Hematopoietic multipotent progenitor cell treated with erythropoietin and hydrocortisone succinate and interleukin-3 and kit ligand, for 17 days (in vitro differentiated cells): ENCODE data around the gene DTYMK.
"Not testable (repeated sequence)": the region's sequence is repeated elsewhere in the genome, so short reads cannot be mapped to it uniquely, and the experiment has no call there.

Source experiments
- DNase-seq: peaks from one replicate; pipeline ENCODE4 v3.0.0-alpha.2; 2015; ENCODE audit warnings: low spot score

Gene DTYMK

DNA sequence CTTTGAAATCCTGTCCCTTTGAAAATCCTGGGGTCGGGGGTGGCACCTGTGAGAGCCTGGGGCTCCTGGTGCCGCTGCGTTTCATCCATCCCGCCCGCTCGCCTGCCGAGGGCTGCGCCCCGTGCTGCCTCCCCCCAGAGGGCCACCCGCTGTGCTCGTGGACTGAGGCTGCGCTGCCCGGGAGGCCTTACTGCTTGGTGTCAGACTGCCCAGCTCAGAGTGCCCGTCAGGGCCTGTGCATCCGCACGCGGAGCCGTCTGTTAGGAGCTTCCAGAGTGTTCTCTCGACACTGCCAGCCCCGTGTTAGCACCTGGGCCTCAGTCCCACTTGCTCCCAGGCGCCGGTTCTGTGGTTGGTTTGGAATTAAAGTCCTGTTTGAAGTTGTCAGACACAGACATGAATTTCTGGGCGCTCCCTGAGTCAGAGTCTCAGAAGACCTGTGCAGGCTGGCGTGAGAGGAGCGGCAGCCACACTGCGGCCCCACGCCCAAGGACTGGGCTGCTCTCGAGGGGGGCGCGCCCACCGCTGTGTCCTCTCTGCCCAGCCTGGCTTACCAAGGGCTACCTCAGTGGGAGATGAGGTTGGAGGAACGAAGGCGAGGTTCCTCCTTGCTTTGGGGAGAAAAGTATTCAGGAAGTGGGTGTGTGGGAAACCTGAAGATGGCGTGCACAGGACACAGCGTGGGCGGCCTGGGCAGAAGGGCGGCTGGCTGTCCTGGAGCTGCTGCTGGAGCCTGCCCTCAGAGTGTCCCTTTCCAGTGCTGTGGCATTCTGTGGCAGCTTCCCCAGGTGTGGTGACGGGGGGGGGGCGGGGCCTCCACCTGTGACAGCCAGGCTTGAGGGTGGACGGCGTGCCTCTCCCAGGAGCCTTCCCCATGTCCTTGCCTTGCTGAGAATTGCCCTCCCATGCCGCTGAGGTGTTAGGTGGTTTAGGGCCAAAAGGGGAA lies 14.1 kb downstream of the DTYMK start:
- no peak for DNase-seq

DNA sequence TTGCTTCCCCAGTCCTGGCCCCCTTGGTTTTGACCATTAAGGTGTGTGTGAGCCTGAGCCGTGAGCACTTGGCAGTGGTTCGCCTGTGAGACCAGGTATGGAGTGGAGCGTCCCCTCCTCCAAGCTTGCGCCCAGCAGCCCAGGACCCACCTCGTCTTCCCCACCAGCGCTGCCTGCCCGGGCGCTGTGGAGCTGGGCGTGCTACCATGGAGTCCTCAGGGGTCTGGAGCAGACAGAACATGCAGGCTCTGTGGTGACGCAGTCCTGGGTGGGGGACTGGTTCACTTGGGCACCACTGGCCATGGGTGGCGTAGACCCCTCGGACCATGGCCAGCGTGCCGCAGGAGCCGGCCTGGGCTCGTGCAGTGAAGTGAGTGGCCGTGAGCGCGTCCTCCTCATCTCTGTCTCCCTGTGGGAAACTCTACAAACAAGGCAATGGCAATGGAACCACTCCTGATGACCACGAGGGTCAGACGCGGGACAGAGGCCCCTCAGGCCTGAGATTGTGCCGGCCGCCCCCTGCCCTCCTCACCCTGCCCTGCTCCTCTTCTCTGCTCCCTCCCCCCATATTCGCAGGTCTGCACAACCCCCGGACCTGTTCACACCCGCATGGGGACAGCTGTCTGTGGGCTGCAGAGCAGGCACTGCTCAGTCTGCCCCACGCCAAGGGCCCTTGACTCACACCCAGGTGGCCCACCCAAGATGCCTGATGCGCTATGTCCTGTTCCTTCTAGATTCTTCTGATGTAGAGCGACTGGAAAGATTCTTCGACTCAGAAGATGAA lies 15.0 kb downstream of the DTYMK start:
- no peak for DNase-seq

DNA sequence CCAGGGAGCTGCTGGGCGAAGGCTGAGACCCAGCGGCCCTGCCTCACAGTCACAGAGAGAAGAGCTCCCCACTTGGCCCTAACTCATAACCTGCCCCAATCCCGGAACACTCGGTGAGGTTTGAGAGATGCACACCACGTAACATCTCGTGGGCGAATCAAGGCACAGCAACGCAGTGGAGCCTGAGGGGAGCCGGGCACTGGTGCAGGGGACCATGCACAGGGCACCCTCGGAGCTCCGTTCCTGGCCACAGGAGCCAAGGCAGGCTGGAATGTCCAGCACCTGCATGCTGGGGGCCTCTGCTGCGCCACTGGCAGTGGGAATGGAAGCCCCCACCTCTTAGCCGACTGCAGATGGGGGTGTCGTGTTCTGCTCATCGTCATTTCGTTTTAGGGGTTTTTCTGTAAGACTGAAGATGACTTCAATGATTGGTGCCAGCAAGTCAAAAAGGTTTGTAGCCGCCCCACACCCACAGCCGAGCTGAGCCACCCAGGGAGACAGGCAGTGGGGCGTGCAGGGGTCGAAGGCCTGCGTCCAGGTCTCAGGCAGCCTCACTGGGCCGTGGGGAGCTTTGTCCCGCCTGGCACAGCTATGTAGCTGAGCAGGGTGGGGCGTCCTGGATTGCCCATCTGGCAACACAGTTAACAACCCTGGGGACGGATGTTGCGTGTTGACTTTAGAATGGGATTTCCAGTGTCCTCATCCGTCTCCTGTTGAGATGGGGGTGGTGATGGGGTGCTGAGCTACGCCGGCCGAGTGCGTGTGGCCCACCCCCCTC lies 16.1 kb downstream of the DTYMK start:
- no peak for DNase-seq

DNA sequence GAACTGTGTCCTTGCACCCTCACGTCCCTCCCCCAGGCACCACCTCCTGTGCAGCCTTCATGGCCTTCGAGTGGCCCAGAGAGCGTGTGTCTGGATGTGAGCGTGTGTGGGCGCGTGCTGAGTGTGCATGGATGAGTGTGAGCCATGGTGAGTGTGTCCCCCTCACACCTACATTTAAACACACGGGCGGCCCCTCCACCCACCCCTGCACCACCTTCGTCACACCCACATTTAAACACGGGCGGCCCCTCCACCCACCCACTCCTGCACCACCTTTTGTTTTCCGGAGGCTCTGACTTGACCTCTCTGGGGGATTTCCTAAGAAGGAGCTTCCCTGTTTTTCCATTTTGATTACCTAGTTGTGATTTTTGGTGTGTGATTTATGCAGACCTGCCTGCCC lies 17.8 kb downstream of the DTYMK start:
- no peak for DNase-seq

DNA sequence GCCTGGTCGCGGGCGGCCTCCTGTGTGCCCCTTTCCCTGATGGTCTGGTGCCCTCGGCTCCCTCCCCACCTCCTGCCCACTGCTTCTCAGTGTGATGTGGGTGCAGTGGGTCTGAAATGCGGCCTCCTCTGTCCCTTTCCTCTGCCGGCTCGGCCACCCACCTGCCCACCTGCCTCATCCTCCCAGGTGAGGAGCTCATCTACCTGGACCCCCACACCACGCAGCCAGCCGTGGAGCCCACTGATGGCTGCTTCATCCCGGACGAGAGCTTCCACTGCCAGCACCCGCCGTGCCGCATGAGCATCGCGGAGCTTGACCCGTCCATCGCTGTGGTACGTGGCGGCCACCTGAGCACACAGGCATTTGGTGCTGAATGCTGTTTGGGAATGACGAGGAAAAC lies 18.3 kb downstream of the DTYMK start:
- DNase-seq: no peak

DNA sequence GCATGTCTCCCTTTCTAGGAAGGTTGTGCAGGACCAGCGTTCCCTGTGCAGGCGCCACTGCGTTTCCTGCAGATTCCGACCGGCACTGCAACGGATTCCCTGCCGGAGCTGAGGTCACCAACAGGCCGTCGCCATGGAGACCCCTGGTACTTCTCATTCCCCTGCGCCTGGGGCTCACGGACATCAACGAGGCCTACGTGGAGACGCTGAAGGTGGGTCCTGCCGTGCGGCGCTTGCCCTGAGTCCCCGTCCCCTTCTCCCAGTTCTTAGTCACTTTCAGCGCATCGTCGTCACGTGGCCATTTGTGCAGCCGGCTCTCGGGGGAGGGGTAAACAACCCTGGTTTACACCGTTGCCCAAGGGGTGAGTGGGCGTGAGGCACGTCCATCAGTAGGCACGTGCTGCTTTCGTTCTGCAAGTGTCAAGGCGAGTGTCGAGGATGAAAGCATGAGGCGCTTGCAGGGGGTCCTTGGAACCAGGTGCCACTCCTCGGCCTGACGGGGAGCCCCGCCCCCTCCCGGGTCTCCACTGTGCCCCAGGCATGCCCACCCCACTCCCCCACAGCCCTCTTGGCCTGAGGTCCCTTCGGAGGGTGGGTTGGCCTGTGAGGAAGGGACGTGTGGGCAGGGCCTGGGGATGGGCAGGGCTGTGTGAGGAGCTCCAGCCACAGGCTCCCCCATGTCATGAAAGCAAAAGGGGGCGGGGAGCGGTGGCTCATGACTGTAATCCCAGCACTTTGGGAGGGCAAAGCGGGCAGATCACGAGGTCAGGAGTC lies 19.8 kb downstream of the DTYMK start:
- DNase-seq: no peak

DNA sequence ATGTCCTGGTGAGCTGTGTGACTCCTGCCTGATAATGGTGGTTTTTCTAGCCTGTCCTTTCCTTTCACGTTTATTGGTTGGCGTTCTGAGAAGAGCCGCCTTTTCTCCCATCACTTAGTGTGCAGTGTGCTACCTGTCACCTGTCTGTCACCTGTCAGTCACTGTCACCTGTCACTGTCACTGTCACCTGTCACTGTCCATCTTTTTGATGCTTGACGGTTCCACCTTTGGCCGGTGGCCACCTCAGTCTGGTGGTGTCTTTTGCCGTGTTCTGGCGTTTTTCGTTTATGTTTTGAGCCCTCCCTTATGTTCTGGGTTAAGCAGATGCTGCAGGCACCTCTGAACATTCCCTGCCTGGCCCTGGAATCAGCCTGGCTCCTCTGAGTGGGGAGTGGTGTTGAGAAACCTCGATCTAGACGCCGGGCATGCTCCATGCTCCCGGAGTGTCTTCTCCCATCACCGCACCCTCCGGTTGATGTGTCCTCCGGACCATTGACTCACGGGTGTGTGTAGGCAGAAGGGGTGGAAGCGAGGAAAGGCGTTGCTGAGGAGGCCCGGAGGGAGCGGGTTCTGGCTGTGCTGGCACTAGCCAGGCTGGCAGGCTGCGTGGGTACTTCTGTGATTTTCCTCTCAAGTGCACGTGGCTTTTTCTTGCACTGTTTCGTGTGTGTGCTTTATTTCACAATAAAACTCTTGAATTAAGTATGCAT lies 20.7 kb downstream of the DTYMK start:
- no peak for DNase-seq

DNA sequence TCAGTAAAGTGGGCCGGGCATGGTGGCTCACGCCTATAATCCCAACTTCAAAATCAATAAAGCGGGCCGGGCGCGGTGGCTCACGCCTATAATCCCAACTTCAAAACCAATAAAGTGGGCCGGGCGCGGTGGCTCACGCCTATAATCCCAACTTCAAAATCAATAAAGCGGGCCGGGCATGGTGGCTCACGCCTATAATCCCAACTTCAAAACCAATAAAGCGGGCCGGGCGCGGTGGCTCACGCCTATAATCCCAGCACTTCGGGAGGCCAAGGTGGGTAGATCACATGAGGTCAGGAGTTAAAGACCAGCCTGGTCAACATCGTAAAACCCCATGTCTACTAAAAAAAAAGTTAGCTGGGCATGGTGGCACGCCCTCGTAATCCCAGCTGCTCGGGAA lies 23.9 kb downstream of the DTYMK start:
- not testable (repeated sequence) for DNase-seq

DNA sequence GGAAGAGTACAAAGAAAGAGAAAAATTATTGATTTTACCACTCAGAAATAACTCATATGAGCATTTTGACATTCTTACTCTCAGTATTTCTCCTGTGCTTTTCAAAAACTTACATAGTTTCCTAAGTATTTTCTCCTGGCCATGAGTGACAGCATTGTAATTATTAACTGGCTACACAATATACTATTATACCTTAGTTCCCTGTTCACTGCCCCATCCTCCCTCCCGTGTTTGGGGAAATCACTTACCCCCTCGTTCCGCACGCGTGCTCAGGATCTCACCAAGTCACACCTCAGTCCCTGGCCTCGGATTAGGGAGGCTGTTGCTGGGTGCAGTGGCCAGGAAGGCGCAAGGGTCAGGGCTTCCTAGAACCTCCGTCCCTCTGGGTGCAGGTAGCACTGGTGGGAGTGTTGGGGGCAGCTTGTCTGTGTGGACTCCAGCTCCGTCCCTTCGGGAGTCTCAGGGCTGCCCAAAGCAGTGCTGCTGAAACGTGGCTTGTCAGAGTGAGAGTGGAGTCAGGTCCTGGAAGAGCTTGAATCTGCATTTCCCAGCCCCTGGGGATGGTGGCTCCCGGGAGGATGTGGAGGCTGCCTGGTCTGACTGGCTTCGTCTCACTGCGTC lies 25.9 kb downstream of the DTYMK start:
- DNase-seq: no peak

DNA sequence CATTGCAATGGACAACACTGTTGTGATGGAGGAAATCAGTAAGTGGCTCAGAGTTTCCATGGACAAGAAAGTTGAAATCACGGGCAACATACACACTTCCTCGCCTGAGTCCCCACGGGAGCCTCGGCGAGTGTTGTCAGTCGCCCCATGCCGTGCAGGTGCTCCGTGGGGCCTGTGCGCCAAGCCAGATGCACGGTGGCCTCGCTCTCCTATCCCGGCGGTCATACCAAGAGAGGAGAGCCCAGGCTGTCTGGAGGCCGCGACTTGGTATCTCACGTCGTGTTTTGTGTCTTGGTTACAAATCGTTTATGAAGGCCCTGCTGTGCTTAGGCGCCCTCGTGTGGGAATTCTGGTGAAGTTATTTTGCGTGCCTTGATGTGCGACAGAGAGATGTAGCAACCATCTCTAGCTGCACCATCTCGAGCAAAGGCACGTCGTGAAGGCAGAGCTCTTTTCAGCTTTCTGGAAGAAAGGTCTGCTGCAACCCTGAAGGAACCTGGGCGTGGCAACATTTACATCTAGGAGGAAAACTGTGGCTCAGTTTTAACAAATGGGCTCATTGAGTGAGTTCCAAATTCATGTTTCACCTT lies 27.4 kb downstream of the DTYMK start:
- DNase-seq: peak; percentile 43

DNA sequence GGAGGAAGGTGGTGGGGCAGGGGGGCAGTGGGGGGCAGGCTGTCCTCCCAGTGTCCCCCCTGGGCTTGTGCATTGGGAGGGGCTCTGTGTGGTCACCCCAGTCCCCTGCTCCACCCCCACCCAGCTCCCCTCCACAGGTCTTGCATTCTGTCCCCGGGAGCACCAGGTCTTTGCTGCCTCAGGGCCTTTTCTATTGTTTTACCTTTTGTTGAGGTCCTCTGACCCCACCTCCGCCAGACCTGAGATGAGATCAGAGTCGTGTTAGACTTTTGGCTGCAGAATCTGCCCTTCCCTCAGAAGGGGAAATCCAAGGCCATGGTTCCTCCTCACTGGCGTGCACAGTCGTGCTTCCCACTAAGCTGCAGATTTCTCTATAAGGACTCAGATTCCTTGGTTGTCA lies 28.3 kb downstream of the DTYMK start:
- no peak for DNase-seq

DNA sequence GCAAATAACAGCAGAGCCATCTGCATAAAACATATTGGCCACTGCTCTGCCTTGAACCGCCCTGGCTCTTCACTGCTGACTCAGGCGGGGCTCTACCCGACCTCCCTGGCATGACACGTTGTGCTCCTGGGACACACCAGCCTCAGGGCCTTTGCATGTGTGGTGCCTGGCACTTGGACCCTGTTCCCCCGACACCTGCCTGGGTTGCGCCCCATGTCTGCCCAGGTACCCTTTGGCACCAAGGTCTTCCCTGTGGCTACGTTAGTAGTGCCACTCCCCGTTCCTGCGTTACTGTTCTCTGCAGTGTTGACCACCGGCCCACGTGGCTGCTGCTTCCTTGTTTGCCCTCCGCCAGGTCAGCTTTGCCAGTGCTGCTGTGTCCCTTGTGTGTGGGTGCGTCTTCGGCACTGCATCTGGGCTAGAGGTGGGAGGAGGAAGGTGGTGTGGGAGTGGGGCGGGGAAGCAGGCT lies 28.8 kb downstream of the DTYMK start:
- no peak for DNase-seq

DNA sequence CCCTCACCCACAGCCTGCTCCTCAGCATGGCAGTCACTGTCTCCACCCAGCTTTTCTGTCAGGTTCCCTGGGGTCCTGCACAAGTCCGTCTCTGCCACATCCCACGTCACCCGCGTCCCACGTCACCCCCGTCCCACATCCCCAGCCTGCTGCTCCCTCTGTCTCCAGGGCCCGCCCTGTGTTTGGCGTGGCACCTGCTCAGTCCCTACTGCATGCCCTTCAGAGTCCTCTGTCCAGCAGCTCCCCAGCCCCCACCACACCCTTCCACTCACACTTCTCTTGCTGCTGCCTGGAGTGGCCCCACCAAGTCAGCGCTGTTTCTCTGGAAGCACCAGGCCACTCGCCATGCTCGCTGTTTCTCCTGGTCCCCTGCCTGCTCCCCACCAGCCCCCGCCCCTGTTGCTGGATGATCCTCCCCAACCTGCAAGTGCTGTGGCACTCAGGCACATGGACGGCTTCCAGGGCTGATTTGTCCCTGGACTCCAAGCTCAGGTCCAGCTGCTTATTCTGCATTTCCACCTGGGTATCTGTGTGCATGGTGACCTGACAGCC lies 30.3 kb downstream of the DTYMK start:
- no peak for DNase-seq

DNA sequence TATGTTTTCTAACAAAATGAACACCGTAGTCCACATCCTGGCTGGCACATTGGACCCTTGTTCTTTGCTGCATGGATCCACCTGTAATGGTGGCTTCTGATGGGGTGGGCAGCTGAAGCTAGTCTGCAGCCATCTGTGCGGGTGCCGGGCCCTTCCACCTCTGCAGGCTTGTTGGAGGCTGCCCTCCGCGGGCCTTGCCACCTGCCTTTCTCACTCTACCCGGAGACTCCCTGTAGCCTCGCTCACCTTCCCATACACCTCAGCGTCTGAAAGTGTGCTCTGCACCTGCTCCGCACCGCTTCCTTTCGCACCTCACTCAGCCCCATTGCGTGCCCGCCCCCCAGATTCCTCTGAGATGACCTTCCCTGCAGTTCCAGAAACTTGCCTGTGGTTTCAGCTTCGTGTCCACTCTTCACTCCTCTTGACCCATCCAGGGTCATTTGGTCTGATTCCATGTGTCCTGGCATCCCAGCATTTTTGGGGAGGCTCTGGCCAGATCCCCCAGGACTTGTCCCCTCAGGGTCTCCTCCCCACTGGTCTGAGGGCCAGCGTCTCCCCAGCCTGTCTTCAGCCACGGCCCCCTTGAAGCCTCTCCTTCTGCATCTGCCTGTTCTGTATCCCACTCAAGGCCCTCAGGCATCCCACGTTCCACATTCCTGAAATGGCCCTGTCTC lies 31.0 kb downstream of the DTYMK start:
- DNase-seq: no peak

DNA sequence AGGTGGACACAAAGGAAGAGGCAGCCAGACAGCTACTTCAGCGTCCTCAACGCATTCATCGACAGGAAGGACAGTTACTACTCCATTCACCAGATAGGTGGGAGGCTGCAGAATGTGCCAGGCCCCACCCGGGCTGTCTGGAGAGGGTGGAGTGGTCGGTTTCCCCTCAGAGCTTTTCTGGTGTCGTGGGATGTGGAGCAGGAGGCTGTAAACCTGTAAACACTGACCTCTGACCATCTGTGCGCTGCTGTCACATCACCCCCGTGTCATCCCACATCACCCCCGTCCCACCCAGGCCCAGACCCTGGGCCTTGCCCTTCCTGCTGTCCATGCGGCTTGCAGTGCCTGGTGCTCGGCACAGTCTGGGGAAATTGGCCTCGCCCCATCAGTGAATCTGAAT lies 32.1 kb downstream of the DTYMK start:
- no peak for DNase-seq

DNA sequence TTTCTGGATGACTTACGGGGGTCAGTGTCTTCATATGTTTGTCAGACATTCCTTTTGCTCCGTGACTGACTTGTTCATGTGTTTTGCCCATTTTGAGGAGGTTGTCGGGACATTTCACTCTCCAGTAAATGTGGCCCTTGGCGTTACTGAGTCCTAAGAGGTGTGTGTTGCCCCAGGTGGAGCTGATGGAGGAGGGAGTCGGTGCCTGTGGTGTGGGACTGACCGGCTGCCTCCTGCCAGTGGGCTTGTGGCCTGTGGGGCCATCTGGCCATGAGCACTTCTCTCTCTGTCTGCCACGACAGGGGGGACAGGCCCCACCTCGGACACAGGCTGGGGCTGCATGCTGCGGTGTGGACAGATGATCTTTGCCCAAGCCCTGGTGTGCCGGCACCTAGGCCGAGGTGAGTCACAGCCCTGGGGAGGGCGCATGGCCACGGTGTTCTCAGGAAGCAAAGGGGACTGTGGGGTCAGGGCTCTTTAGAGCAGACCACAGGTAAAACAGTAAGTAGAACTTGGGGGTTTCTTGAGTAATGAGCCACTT lies 33.3 kb downstream of the DTYMK start:
- DNase-seq: no peak

DNA sequence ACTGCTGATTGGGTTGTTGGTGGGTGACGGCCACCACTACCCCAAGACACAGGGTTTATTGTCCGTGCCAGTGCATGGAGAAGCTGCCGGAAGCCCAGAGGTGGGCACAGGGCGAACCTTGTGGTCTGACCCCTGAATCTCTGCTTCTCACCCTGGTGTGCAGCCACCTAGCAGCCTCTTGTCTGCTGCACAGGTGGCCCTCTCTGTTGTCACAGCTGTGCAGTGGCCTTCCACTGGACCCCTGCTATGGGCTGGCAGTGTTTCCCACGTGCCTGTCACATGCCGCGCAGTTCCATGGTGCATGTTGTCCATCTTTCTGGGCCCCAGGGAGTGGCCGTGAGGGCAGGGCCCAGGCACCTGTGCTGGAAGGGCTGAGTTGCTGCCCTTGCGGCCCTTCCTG lies 33.9 kb downstream of the DTYMK start:
- no peak for DNase-seq

DNA sequence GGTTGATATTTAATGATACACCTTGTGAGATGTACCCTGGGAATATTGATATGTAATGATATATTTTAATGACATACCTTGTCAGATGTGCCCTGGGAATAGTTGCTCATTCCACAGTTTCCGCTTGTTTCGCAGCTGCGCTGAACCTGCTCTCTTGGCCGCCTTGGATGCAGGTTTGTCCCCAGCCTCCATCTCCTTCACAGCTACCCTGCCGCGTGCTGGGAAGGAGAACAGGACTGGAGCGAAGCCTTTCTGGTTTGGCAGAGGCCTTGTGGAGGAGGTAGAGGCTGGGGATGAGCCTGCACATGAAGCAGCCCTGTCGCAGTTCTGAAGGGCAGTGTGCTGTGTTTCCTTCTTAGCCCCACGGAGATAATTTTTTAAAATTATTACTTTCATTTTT lies 34.5 kb downstream of the DTYMK start:
- no peak for DNase-seq

DNA sequence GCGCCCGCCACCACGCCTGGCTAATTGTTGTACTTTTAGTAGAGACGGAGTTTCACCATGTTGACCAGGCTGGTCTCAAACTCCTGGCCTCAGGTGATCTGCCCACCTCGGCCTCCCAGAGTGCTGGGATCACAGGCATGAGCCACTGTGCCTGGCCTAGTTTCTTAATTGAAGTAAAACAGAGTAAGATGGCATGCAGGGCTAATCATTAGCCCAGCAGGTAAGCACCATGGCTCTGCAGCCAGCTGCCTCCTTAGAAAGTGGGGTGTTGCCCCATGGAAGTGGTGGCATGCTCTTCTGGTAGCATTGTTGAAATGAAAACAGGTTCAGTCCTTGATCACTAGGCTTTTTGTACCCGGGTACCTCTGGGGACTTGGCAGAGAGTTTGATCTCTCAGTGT lies 36.7 kb downstream of the DTYMK start:
- no peak for DNase-seq
